ENCODE results near the gene NGDN.

Gene NGDN

GRCh38 chr14:23432102-23432925 lies 37.2 kb upstream of the NGDN start:
- Histone ChIP-seq H3K4me1 (ENCODE audit: insufficient read depth, poor library complexity, severe bottlenecking) (no peaks in the 10 kb centered on the region), H3K9me3 (ENCODE audit: severe bottlenecking) (no peaks in the 10 kb centered on the region), H3K4me3 (ENCODE audit: severe bottlenecking) (no peak overlapping the region), H3K27me3 (ENCODE audit: insufficient read depth, poor library complexity, severe bottlenecking) (no peaks in the 10 kb centered on the region), H3K27ac (ENCODE audit: poor library complexity, severe bottlenecking) (no peak overlapping the region), H3K36me3 (ENCODE audit: low read depth) (no peaks in the 10 kb centered on the region)
- peak; percentile 38 for DNase-seq (ENCODE audit: low spot score)
- TF ChIP-seq CTCF (IDR thresholded peaks at IDR 0.05; ENCODE audit: poor library complexity, severe bottlenecking): no peak
- no peak for ATAC-seq (ENCODE audit: low read depth)

- H3K27me3 ChIP-seq (ENCODE audit: insufficient read depth, poor library complexity, severe bottlenecking): no peaks in the 10 kb centered on the region
- no peak overlapping the region for H3K27ac ChIP-seq (ENCODE audit: poor library complexity, severe bottlenecking)
- no peaks in the 10 kb centered on the region for H3K9me3 ChIP-seq (ENCODE audit: severe bottlenecking)
- DNase-seq (ENCODE audit: low spot score) (peak; percentile 23), ATAC-seq (ENCODE audit: low read depth) (no peak)
- TF ChIP-seq CTCF (IDR thresholded peaks at IDR 0.05; ENCODE audit: poor library complexity, severe bottlenecking): no peak
- H3K4me1 ChIP-seq (ENCODE audit: insufficient read depth, poor library complexity, severe bottlenecking): no peaks in the 10 kb centered on the region
- H3K36me3 ChIP-seq (ENCODE audit: low read depth): no peaks in the 10 kb centered on the region
- H3K4me3 ChIP-seq (ENCODE audit: severe bottlenecking): no peak overlapping the region
Measured at GRCh38 chr14:23432946-23433345, 36.6 kb upstream of the NGDN start.

GRCh38 chr14:23433457-23433856 lies 36.0 kb upstream of the NGDN start:
- ATAC-seq (ENCODE audit: low read depth) (no peak), DNase-seq (ENCODE audit: low spot score) (peak; percentile 51)
- no peaks in the 10 kb centered on the region for H3K27me3 ChIP-seq (ENCODE audit: insufficient read depth, poor library complexity, severe bottlenecking)

GRCh38 chr14:23434488-23435222 lies 34.8 kb upstream of the NGDN start:
- H3K27me3 ChIP-seq (ENCODE audit: insufficient read depth, poor library complexity, severe bottlenecking): no peaks in the 10 kb centered on the region
- H3K27ac ChIP-seq (ENCODE audit: poor library complexity, severe bottlenecking): no peak overlapping the region
- no peak for TF ChIP-seq CTCF (IDR thresholded peaks at IDR 0.05; ENCODE audit: poor library complexity, severe bottlenecking)
- no peaks in the 10 kb centered on the region for H3K36me3 ChIP-seq (ENCODE audit: low read depth)
- DNase-seq (ENCODE audit: low spot score) (peak; percentile 15), ATAC-seq (ENCODE audit: low read depth) (no peak)
- H3K4me1 ChIP-seq (ENCODE audit: insufficient read depth, poor library complexity, severe bottlenecking): no peaks in the 10 kb centered on the region
- no peak overlapping the region for H3K4me3 ChIP-seq (ENCODE audit: severe bottlenecking)
- H3K9me3 ChIP-seq (ENCODE audit: severe bottlenecking): no peaks in the 10 kb centered on the region

More at GRCh38 chr14:23433457-23433856, 36.0 kb upstream of the NGDN start:
- H3K9me3 ChIP-seq (ENCODE audit: severe bottlenecking): no peaks in the 10 kb centered on the region
- no peak for TF ChIP-seq CTCF (IDR thresholded peaks at IDR 0.05; ENCODE audit: poor library complexity, severe bottlenecking)
- H3K36me3 ChIP-seq (ENCODE audit: low read depth): no peaks in the 10 kb centered on the region
- no peaks in the 10 kb centered on the region for H3K4me1 ChIP-seq (ENCODE audit: insufficient read depth, poor library complexity, severe bottlenecking)
- no peak overlapping the region for H3K4me3 ChIP-seq (ENCODE audit: severe bottlenecking)
- no peak overlapping the region for H3K27ac ChIP-seq (ENCODE audit: poor library complexity, severe bottlenecking)

All from RWPE2 (cell line).